Fibroblast of skin of left quadriceps (primary cell): Measurements from ENCODE around the gene C19orf53.
"Not testable (repeated sequence)": the region's sequence is repeated elsewhere in the genome, so short reads cannot be mapped to it uniquely, and the experiment has no call there.

ENCODE experiments used
- DNase-seq, 2 experiments: peaks; one replicate each; pipeline ENCODE4 v3.0.0-alpha.2; 2013; ENCODE audit warnings: low read depth in 2 of 2

The C19orf53 gene

GRCh38 chr19:13764101-13764807 lies 10.0 kb upstream of the C19orf53 start, which contains the start of gene MRI1:
TSS of gene MRI1 (plus strand) at chr19:13764522. CDS start at chr19:13764589, 67 bp downstream.
- DNase-seq, result peak; percentile 32 to 36

DNA sequence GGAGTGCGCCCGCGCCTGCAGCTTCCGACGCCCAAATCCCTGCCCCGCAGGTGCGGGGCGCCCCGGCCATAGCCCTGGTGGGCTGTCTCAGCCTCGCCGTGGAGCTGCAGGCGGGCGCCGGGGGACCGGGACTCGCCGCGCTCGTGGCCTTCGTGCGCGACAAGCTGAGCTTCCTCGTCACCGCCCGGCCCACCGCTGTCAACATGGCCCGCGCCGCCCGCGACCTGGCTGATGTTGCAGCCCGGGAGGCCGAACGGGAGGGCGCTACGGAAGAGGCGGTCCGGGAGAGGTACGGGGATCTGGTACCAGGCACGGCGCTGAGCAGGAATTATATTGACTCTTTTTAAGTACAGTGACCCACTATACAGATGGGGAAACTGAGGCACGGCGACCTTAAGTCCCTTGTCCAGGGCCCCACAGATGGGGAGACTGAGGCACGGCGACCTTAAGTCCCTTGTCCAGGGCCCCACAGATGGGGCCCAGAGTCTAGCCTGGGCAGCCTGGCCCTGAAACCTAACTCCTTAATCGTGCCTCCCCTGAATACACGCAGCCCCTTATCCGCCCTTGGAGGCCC lies 9.3 kb upstream of the C19orf53 start:
- no peak for DNase-seq

DNA sequence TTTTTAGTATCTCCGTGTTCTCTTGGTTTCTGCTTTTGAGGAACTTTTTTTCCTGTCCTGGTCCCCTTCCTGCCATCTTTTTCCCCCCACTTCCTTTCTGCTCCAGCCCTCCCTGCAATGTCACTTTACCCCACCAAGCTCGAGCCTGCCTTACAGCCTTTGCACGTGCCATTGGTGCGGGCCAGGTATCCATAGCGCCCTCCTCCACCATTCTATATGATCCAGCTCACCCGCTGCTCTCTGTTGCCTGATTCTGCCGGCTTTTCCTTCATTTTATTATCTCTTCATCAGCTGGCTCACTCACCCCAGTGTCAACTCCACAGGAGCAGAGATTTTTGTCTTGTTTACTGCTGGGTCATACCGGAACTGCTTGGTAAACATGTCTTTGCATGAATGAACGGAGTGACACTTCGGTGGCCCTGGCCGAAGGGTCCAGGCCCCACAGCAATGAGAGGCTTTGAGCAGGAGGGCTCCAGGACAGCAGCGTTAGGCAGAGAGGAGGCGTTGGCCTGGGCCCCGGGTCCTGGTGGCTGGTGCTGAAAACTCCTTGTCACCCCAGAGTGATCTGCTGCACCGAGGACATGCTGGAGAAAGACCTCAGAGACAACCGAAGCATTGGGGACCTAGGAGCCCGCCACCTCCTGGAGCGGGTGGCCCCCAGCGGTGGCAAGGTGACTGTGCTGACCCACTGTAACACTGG lies 8.7 kb upstream of the C19orf53 start:
- no peak for DNase-seq

DNA sequence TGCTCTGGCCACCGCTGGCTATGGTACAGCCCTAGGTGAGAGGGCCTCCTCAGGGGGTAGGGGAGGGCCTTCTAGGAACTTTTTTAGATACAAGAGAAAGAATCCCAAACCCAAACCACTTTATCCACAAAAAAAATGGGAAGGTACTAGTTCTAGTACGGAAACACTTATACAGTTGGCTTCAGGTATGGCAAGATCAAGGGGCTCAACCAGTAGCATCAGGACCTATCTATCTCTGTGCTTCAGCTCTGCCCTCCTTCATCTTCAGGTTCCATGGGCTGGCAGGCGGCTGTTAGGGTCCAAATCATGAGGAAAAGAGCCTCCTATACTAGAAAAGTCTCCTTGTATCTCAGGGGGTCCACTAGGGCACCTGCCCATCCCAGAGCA lies 8.2 kb upstream of the C19orf53 start:
- DNase-seq, result no peak

DNA sequence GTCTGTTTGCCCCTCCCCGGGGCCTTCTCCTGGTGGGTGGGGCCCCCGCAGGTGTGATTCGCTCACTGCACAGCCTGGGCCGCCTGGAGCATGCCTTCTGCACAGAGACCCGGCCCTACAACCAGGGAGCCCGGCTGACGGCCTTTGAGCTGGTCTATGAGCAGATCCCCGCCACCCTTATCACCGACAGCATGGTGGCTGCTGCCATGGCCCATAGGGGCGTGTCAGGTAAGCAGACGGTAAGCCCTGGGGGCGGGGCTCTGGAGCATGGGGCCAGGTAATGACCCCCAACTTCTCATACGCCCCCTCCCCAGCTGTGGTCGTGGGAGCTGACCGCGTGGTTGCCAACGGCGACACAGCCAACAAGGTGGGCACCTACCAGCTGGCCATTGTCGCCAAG lies 5.7 kb upstream of the C19orf53 start:
- no peak for DNase-seq

DNA sequence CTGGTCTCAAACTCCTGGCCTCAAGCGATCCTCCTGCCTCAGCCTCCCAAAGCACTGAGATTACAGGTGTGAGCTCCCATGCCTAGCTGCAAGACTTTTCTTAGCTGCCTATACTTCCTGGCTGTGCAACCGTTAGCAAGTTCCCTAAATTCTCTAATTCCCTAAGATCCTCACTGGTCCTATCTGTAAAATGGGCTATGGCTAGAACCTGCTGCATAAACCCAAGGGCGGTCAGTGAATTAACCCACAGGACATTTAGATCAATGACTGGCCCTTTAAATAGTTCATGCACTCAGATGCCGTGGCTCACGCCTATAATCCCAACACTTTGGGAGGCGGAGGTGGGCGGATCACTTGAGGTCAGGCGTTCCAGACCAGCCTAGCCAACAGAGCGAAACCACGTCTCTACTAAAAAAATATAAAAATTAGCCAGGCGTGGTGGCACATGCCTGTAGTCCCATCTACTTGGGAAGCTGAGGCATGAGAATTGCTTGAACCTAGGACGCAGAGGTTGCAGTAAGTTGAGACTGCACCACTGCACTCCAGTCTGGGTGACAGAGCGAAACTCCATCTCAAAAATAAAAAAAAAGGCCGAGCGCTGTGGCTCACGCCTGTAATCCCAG lies 4.1 kb upstream of the C19orf53 start:
- DNase-seq, result no peak

- no peak for DNase-seq
Measured at GRCh38 chr19:13778398-13778797, 4.1 kb downstream of the C19orf53 start.

GRCh38 chr19:13778847-13779246 lies 4.6 kb downstream of the C19orf53 start:
- DNase-seq, result no peak

DNA sequence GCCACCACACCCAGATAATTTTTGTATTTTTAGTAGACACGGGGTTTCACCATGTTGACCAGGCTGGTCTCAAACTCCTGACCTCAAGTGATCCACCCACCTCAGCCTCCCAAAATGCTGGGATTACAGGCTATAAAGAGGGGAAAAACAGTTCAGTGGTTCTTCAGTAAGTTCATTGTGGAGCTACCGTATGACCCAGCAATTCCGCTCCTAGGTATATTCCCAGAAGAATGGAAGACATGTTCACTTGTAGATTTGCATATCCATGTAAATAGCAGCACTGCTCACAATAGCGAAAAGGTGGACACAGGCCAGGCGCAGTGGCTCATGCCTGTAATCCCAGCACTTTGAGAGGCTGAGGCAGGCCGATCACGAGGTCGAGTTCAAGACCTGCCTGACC lies 5.5 kb downstream of the C19orf53 start:
- DNase-seq, result not testable (repeated sequence)

- DNase-seq, result peak; percentile 82
Measured at GRCh38 chr19:13781547-13781946, 7.3 kb downstream of the C19orf53 start.

- no peak for DNase-seq
Measured at GRCh38 chr19:13782537-13782936, 8.3 kb downstream of the C19orf53 start.

DNA sequence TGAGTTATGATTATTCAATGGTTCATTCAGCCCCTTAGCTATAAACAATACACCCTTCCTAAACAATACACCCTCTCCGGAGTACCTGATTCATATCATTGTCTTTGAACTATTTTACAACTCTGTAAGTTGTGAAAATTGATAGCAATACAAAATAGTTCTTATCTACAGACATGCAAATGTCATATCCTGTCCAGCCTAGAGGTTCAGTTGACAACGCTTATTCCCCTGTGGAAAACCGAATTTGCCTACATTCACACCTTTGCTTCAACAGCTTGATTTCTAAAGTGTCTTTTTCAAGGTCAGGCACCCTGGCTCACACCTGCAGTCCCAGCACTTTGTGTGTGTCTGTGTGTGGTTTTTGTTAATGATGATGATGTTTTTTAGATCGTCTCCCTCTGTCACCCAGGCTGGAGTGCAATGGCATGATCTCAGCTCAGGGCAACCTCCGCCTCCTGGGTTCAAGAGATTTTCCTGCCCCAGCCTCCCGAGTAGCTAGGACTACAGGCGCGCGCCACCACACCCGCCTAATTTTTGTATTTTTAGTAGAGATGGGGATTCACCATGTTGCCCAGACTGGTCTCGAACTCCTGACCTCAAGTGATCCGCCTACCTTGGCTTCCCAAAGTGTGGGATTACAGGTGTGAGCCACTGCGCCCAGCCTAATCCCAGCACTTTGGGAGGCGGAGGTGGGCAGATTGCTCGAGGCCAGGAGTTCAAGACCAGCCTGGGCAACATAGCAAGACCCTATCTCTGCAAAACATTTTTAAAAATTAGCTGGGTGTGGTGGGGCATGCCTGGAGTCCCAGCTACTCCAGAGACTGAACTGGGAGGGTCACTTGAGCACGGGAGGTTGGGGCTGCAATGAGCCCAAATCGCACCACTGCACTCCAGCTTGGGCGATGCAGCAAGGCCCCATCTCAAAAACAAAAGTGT lies 9.6 kb downstream of the C19orf53 start:
- DNase-seq, result no peak

DNA sequence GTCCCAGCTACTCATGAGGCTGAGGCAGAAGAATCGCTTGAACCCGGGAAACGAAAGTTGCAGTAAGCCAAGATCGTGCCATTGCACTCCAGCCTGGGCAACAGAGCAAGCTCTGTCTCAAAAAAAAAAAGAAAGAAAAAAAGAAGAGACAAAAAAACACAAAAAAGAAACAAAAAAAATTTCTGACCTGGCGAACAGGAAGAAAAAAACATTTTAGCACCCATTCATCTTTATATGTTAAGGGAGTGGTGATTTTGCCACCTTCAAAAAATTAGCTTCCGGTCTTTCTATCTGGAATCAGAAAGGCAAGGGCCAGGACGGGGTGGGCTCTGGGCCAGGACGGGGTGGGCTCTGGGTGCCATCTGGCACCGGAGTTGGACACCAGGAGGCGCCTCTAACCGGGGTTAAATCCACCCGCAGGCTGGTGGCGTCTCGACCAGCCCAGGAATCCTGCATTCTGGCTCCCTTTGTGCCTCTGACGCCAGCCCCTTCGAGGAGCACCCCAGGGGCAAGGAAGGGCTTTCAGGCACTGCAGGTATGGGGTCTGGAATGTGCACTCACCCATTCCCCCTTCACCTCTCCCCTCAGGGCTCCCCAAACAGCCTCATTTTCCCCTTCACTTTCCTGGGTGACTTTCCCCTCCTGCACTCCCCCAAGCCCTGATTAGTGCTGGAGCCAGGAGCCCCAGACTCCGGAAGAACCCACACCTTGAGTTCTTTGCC lies 10.6 kb downstream of the C19orf53 start:
- peak; percentile 27 to 37 for DNase-seq

DNA sequence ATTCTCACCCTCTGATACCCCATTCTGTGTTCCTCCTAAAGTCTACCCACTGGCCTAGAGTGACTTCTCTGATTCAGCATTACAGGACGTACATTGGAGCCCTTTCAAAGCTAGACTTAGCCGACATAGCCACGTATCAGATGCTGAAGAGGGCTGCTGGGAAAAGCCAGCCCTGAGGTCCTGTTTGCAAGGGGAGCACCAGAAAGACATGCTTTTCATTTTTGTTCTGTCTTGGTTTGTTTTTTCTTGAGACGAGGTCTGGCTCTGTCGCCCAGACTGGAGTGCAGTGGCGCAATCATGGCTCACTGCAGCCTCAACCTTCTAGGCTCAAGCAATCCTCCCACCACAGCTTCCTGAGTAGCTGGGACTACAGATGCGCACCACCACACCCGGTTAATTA lies 14.7 kb downstream of the C19orf53 start:
- DNase-seq, result peak; percentile 46 to 58

GRCh38 chr19:13790354-13790753 lies 16.1 kb downstream of the C19orf53 start:
- DNase-seq, result no peak

GRCh38 chr19:13793317-13793716 lies 19.1 kb downstream of the C19orf53 start:
- not testable (repeated sequence) for DNase-seq

DNA sequence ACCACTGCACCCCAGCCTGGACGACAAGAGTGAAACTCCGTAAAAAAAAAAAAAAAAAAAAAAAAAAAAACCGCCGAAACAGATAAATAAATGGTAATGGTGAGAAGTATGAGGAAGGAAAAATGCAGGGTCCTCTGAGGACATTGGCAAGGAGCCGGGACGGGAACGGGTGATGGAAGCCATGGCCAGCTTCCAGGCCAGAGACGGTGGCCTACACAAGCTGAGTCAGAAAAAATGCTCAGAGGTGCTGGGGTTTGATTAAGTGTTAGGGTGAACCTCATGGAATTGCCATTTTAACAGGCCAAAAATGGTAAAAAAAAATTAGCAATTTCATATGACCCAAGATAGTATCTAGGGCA lies 20.1 kb downstream of the C19orf53 start:
- DNase-seq, result peak; percentile 94 to 95

- peak; percentile 99 for DNase-seq
Measured at GRCh38 chr19:13794757-13795589, 20.7 kb downstream of the C19orf53 start, which contains the start of gene ZSWIM4. TSS of gene ZSWIM4 (plus strand) at chr19:13795443. CDS start at chr19:13795649, 206 bp downstream.

- no peak for DNase-seq
Measured at GRCh38 chr19:13795595-13796300, 21.5 kb downstream of the C19orf53 start.
